Muscle of leg (tissue), 16 donors: ENCODE measurements around the gene AGTR2. TPM values are rescaled to one million over a fixed set of nuclear protein-coding genes. Genes with fewer than 3 reads are reported as not detected.
"Not testable (repeated sequence)": the region's sequence is repeated elsewhere in the genome, so short reads cannot be mapped to it uniquely, and the experiment has no call there.

Experiments used
- DNase-seq: peaks from one replicate; pipeline ENCODE4 v3.0.0; 2013
- H3K27ac ChIP-seq: one replicate; pipeline ENCODE4 v1.5.1; 2013; ENCODE audit warnings: mild to moderate bottlenecking, low read length, control low read depth
- H3K27me3 ChIP-seq: one replicate; pipeline ENCODE4 v1.6.1; 2013; ENCODE audit warnings: low read length; ENCODE audit not compliant: control insufficient read depth, insufficient read depth
- H3K36me3 ChIP-seq: one replicate; pipeline ENCODE4 v1.6.1; 2013; ENCODE audit warnings: low read length; ENCODE audit not compliant: control insufficient read depth, insufficient read depth
- H3K4me1 ChIP-seq: one replicate; pipeline ENCODE4 v1.6.1; 2013; ENCODE audit warnings: low read length; ENCODE audit not compliant: control insufficient read depth, insufficient read depth
- H3K4me3 ChIP-seq: one replicate; pipeline ENCODE4 v1.5.1; 2013; ENCODE audit warnings: low read length, control low read depth
- H3K9me3 ChIP-seq: replicated peaks from 2 replicates; pipeline ENCODE4 v1.6.1; 2013; ENCODE audit warnings: low read depth, low read length; ENCODE audit not compliant: control insufficient read depth
- WGBS: methylation state at CpG from one replicate; pipeline ENCODE4 v1.1.5; 2013; ENCODE audit warnings: missing lambda C conversion rate; ENCODE audit not compliant: insufficient coverage; 5-methylcytosine and 5-hydroxymethylcytosine counted together
- long read RNA-seq, 11 donors: transcript quantifications; one replicate each; lab custom pipeline, GENCODE V29; 2026
- polyA plus RNA-seq, 8 donors: library from polyadenylated mRNA; unstranded; fragments of 120-200 nt; gene quantifications; one replicate each; pipeline versions ENCODE4 v1.2.1 to v1.2.3, GENCODE V29; 2013; ENCODE audit warnings: inconsistent platforms in 1 of 8, low replicate concordance in 1 of 8; ENCODE audit not compliant: insufficient read length in 8 of 8, insufficient read depth in 1 of 8
- total RNA-seq: library from RNA; stranded (reverse); fragments of 120-200 nt; gene quantifications from one replicate; pipeline ENCODE4 v1.2.4, GENCODE V29; 2013

The AGTR2 gene
- total RNA-seq (38.0 TPM), polyA plus RNA-seq (10 to 100 TPM; 28.3 to 51.9 (median 39.2) TPM)
- long read RNA-seq, donor 1, partial matches to known transcripts = 0 of 2 reads
- long read RNA-seq, donor 1, other reads (novel, unspliced or antisense) = 0 of 2 reads
- long read RNA-seq, donor 2 = 0 reads
- long read RNA-seq, donor 3, partial matches to known transcripts = 0 of 3 reads
- long read RNA-seq, donor 3, other reads (novel, unspliced or antisense) = 0 of 3 reads
- long read RNA-seq, donor 4, partial matches to known transcripts = 0 of 4 reads
- long read RNA-seq, donor 4, other reads (novel, unspliced or antisense) = 0 of 4 reads
- long read RNA-seq, donor 5, transcript AGTR2-201 (3 exons, 2,882 nt) = major isoform, 17 of 27 reads
- long read RNA-seq, donor 5, partial matches to known transcripts = 10 of 27 reads
- long read RNA-seq, donor 5, other reads (novel, unspliced or antisense) = 0 of 27 reads
- long read RNA-seq, donor 6, transcript AGTR2-201 (3 exons, 2,882 nt) = major isoform, 12 of 12 reads
- long read RNA-seq, donor 6, partial matches to known transcripts = 0 of 12 reads
- long read RNA-seq, donor 6, other reads (novel, unspliced or antisense) = 0 of 12 reads
- long read RNA-seq, donor 7, transcript AGTR2-201 (3 exons, 2,882 nt) = major isoform, 7 of 7 reads
- long read RNA-seq, donor 7, partial matches to known transcripts = 0 of 7 reads
- long read RNA-seq, donor 7, other reads (novel, unspliced or antisense) = 0 of 7 reads
- long read RNA-seq, donor 8, transcript AGTR2-201 (3 exons, 2,882 nt) = major isoform, 8 of 16 reads
- long read RNA-seq, donor 8, partial matches to known transcripts = 8 of 16 reads
- long read RNA-seq, donor 8, other reads (novel, unspliced or antisense) = 0 of 16 reads
- long read RNA-seq, donor 9, partial matches to known transcripts = 8 of 12 reads
- long read RNA-seq, donor 9, other reads (novel, unspliced or antisense) = 0 of 12 reads
- long read RNA-seq, donor 10, transcript AGTR2-201 (3 exons, 2,882 nt) = major isoform, 8 of 8 reads
- long read RNA-seq, donor 10, partial matches to known transcripts = 0 of 8 reads
- long read RNA-seq, donor 10, other reads (novel, unspliced or antisense) = 0 of 8 reads
- long read RNA-seq, donor 11, partial matches to known transcripts = 0 of 3 reads
- long read RNA-seq, donor 11, other reads (novel, unspliced or antisense) = 0 of 3 reads

- H3K27ac ChIP-seq = peak within 1 kb of the TSS; percentile 17
- peaks cover 3% of the 10 kb centered on the region for H3K4me1 ChIP-seq
- H3K9me3 ChIP-seq = no peaks in the 10 kb centered on the region
- DNase-seq = peak; percentile 84
- H3K4me3 ChIP-seq = peak within 1 kb of the TSS; percentile 36
- peaks cover 4% of the 10 kb centered on the region for H3K27me3 ChIP-seq
- no CpG with 5 or more reads among the region's 3 CpGs for WGBS
- no peaks in the 10 kb centered on the region for H3K36me3 ChIP-seq
Observed at GRCh38 chrX:116170511-116170910, at the start of gene AGTR2. TSS of gene AGTR2 (plus strand) at chrX:116170744. CDS start at chrX:116172281, 1,537 bp downstream.

- H3K36me3 ChIP-seq = no peaks in the 10 kb centered on the region
- no peaks in the 10 kb centered on the region for H3K4me1 ChIP-seq
- no peak overlapping the region for H3K27ac ChIP-seq
- 60% methylated on average over 1 of the region's 1 CpG for WGBS
- H3K9me3 ChIP-seq = no peaks in the 10 kb centered on the region
- peaks cover 3% of the 10 kb centered on the region for H3K27me3 ChIP-seq
- no peak for DNase-seq
- H3K4me3 ChIP-seq = no peak overlapping the region
Observed at GRCh38 chrX:116135277-116135676, 35.3 kb upstream of the AGTR2 start.

- H3K27ac ChIP-seq, H3K36me3 ChIP-seq, H3K27me3 ChIP-seq, DNase-seq, H3K9me3 ChIP-seq, H3K4me1 ChIP-seq, H3K4me3 ChIP-seq: not testable (repeated sequence)
- WGBS = 50% methylated on average over 1 of the region's 1 CpG
Observed at GRCh38 chrX:116141270-116141669, 29.3 kb upstream of the AGTR2 start.

GRCh38 chrX:116142976-116143375, 27.6 kb upstream of the AGTR2 start:
- H3K36me3 ChIP-seq = no peaks in the 10 kb centered on the region
- peak; percentile 73 for DNase-seq
- no peak overlapping the region for H3K27ac ChIP-seq
- H3K27me3 ChIP-seq = peaks cover 3% of the 10 kb centered on the region
- no peak overlapping the region for H3K4me3 ChIP-seq
- H3K4me1 ChIP-seq = no peaks in the 10 kb centered on the region
- no CpG with 5 or more reads among the region's 2 CpGs for WGBS
- no peaks in the 10 kb centered on the region for H3K9me3 ChIP-seq

GRCh38 chrX:116172976-116173375, 2.4 kb downstream of the AGTR2 start:
- Histone ChIP-seq H3K4me3 (peak overlapping the region; percentile 9), H3K36me3 (no peaks in the 10 kb centered on the region), H3K4me1 (peaks cover 3% of the 10 kb centered on the region), H3K9me3 (no peaks in the 10 kb centered on the region), H3K27ac (peak overlapping the region; percentile 74), H3K27me3 (peaks cover 4% of the 10 kb centered on the region)
- peak; percentile 88 for DNase-seq
- 35% methylated on average over 7 of the region's 9 CpGs for WGBS

GRCh38 chrX:116181300-116181699, 10.8 kb downstream of the AGTR2 start:
- no peaks in the 10 kb centered on the region for H3K4me1 ChIP-seq
- no peaks in the 10 kb centered on the region for H3K36me3 ChIP-seq
- H3K27ac ChIP-seq = no peak overlapping the region
- no peak for DNase-seq
- H3K27me3 ChIP-seq = peaks cover 10% of the 10 kb centered on the region
- WGBS = no CpG with 5 or more reads among the region's 1 CpG
- no peaks in the 10 kb centered on the region for H3K9me3 ChIP-seq
- H3K4me3 ChIP-seq = no peak overlapping the region

GRCh38 chrX:116185163-116185562, 14.6 kb downstream of the AGTR2 start:
- H3K4me1 ChIP-seq = no peaks in the 10 kb centered on the region
- H3K36me3 ChIP-seq = no peaks in the 10 kb centered on the region
- H3K27ac ChIP-seq = no peak overlapping the region
- DNase-seq = no peak
- peaks cover 9% of the 10 kb centered on the region for H3K27me3 ChIP-seq
- H3K4me3 ChIP-seq = no peak overlapping the region
- no peaks in the 10 kb centered on the region for H3K9me3 ChIP-seq

GRCh38 chrX:116194649-116195048, 24.1 kb downstream of the AGTR2 start:
- no peak for DNase-seq
- no peaks in the 10 kb centered on the region for H3K36me3 ChIP-seq
- H3K4me1 ChIP-seq = no peaks in the 10 kb centered on the region

GRCh38 chrX:116198235-116198634, 27.7 kb downstream of the AGTR2 start:
- H3K27ac ChIP-seq = no peak overlapping the region
- H3K27me3 ChIP-seq = peaks cover under 1% of the 10 kb centered on the region
- no peaks in the 10 kb centered on the region for H3K4me1 ChIP-seq
- no peak overlapping the region for H3K4me3 ChIP-seq
- no peaks in the 10 kb centered on the region for H3K36me3 ChIP-seq
- no peak for DNase-seq
- no CpG with 5 or more reads among the region's 3 CpGs for WGBS
- H3K9me3 ChIP-seq = no peaks in the 10 kb centered on the region

More at GRCh38 chrX:116194649-116195048, 24.1 kb downstream of the AGTR2 start:
- no peak overlapping the region for H3K4me3 ChIP-seq
- no peaks in the 10 kb centered on the region for H3K9me3 ChIP-seq
- H3K27ac ChIP-seq = no peak overlapping the region
- H3K27me3 ChIP-seq = no peaks in the 10 kb centered on the region

GRCh38 chrX:116198810-116199209, 28.3 kb downstream of the AGTR2 start:
- no peaks in the 10 kb centered on the region for H3K36me3 ChIP-seq
- H3K27ac ChIP-seq = no peak overlapping the region
- no CpG with 5 or more reads among the region's 3 CpGs for WGBS
- no peak overlapping the region for H3K4me3 ChIP-seq
- DNase-seq = no peak
- H3K27me3 ChIP-seq = peaks cover 4% of the 10 kb centered on the region
- H3K4me1 ChIP-seq = no peaks in the 10 kb centered on the region
- no peaks in the 10 kb centered on the region for H3K9me3 ChIP-seq
